Prostate gland (tissue), 2 donors: ENCODE results near the gene ARHGAP24.

Experiments
- CTCF ChIP-seq, 4 experiments: fragments of 200-600 bp in 2 of 4; fragments of 450-650 bp in 2 of 4; sonication (generic) in 2 of 4; IDR thresholded peaks; 1 replicate in 3 of 4; 2 replicates in 1 of 4; pipeline ENCODE4 v1.5.1; 2016 to 2019; ENCODE audit warnings: antibody characterized with exemption in 4 of 4, mild to moderate bottlenecking in 2 of 4, moderate library complexity in 2 of 4
- POLR2A ChIP-seq: fragments of 450-650 bp; IDR thresholded peaks from one replicate; pipeline ENCODE4 v1.6.1; 2016; ENCODE audit warnings: antibody characterized with exemption, mild to moderate bottlenecking

GRCh38 chr4:85812776-85813175 lies 337.8 kb downstream of the ARHGAP24 start:
- no peak for TF ChIP-seq CTCF (IDR thresholded peaks at IDR 0.05)
- TF ChIP-seq POLR2A: no peak
